ENCODE measurements around the gene LRRN1.
"Not testable (repeated sequence)": the region's sequence is repeated elsewhere in the genome, so short reads cannot be mapped to it uniquely, and the experiment has no call there.

The LRRN1 gene

GRCh38 chr3:3813013-3813412 lies 13.8 kb downstream of the LRRN1 start:
- DNase-seq: no peak

DNA sequence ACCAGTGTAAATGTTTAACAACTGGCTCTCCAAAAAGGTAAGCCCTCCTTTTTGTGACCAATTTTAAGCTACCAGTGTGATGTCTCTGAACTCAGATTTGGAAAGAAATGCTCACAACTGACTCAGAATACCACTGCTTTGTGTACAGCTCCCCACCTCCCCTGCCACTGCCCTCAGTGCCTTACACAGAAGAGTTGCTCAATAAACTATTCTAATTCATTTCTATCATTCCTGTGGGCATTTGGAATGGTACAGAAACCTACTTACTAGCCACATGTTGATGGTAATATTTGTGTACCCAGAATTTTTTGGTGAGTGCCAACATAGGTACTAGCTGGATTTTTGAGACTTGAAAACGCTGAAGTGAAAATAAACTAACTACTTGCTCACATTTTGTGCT lies 16.0 kb downstream of the LRRN1 start:
- DNase-seq: no peak

GRCh38 chr3:3816034-3816433 lies 16.8 kb downstream of the LRRN1 start:
- DNase-seq: no peak

DNA sequence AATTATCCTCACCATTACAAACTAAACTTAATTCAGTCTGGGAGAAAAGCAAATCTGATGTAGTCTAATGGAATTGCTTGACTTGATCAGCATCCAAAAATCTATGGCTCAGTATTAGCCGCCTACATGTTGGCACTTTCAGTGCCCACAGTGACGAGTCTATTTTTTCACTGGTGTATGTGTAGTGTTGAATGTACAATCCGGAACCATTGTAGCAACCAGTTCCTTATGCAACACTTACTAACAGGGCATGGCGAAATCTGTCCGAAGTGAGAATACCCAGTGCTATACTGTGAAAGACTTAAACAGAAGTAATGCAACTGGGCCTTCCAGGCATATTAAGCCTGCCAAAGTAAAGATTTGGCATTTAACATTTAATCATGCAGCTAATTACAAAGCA lies 18.6 kb downstream of the LRRN1 start:
- DNase-seq: no peak

- DNase-seq: no peak
These were observed 22.5 kb downstream of the LRRN1 start for GRCh38 chr3:3821777-3822176.

DNA sequence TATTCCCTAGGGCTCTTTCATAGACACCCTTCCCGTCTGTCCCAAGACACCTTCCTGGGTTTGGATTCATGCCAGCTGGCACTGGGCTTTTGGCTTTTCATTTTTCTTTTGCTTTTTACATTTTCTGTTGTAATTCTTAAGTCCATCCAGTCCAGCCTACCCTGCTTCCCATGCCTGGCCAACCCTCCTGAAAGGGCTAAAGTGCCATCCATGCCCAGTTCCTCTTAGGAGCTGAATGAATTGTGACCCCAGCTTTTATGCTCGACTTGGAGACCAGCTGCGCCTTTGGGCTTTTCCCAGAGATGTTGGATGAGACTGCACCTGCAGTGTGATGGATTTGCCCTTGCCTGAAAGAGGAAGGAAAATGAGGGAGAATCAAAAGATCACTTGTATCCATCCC lies 25.8 kb downstream of the LRRN1 start:
- no peak for DNase-seq

GRCh38 chr3:3826521-3826920 lies 27.3 kb downstream of the LRRN1 start:
- DNase-seq: no peak

- DNase-seq: no peak
These were observed 27.9 kb downstream of the LRRN1 start for GRCh38 chr3:3827111-3827510.

GRCh38 chr3:3828417-3828816 lies 29.2 kb downstream of the LRRN1 start:
- not testable (repeated sequence) for DNase-seq

DNA sequence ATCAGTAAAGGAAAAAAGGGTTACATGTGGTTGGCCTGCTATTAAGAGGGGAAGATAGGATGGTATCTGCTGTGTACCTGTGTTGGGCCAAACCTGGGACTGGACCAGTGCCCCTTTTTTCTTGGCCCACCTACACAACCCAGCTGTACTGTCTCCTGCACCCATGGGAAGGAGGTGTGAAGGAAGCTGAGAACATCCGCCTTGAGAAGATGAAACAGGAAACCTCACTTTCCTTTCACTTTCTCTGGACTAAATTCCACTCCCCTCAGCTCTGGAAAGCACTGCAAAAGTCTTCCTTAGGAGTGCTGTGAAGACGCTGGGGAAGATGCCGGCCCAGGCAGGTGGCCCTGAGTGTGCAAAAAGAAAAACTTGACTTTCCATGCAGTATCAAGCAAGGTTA lies 37.6 kb downstream of the LRRN1 start:
- DNase-seq: no peak

DNA sequence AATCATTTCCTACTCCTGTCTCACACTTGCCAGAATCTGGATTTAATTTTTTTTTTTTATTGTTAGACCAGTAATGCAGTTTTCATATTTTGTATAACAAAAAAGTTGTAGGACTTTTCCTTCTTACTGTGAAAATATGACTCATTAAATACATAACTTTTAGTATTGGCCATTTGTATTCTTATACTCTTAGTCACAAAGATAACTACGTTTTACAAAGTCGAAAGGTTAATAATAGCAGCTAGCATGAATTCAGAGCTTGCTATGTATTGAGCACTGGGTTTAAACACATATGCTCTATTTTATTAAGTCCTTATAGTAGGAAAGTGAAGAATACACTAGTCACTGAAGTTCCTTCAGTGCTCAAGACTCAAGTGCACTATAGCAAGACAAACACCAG lies 43.1 kb downstream of the LRRN1 start:
- no peak for DNase-seq

- no peak for DNase-seq
These were observed 49.0 kb downstream of the LRRN1 start for GRCh38 chr3:3847994-3848922.

DNA sequence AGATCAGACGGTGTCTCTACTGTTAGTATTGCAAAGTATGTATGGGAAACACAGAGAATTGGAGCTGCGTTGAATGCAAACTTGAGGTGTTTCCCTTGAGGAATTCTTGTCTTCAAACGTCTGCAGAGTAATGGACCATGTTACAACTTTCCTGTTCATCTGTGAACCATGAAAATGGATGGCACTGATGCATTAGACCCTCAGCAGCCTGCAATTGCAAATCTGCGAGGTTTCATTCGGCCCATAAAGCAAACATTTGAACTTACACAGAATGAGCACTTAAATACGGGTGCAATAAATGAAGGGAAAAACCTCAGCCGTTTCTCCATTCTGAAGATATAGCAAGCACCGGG lies 49.7 kb downstream of the LRRN1 start:
- no peak for DNase-seq

DNA sequence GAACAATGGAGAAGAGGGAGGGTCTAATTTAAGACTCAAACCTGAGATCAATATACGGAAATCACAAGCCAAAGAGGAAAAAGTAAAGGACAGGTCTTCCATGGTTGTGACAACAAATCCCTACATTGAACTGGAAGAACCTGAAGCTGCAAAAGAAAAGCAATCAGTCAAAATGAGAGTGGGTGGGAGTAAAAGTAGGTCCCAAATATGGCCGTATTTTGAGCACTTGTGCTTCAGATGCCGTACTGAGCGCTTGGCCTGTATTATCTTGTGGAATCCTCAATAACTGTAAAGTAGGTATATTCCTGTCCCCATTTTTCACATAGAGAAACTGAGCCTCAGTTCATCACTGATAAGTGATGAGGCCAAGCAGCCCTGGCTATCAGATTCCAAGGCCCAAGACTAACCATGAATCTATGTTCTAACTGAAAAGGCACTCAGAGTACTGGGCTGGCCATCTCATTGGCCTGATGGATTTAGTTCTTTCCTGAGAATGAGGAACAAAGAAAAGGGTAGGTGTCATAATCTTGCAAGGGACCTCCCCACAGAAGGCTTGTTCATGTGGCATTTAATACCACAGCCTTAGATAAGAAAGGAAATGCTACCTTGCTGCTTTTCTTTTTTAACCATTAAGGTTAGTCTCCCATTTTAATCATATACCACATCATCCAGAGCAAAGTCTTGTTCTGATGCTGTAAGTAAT lies 52.5 kb downstream of the LRRN1 start:
- DNase-seq: no peak

DNA sequence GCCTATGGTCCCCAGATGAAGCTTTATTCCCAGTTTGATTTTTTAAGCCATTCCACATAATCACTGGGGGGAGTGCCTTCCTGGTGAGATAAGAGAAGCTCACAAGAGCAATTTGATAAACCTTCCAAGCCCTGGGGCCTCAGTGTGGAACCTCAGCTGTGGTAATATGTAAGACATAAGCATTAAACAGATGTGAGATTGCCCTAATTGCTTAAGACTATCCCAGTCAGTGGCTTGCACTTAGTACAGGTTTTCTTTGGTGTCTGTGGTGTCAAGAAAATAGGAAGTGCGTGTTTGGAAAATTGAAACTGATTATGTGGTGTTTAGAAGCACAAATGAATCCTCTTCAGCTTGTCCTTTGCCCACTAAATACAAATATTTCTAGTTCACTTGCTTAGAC lies 54.3 kb downstream of the LRRN1 start:
- no peak for DNase-seq

DNA sequence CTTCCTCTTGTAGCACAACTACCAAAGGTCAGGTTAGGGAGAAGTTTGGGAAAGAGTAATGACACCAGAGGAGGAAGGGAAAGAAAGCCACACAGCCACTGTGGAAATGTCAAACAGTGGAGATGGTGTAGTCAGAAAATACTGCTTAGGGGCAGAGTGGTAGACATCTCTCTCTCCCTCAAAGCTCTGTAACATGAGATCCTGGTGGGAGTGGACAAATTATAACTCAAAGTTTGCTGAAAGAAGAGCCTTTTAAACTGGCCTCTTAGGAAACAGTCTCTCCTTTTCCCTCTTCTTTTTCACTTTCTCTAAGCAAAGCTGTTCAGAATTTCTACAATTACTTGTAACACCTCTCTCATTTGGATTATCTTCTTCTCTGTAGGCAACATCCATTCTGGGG lies 55.8 kb downstream of the LRRN1 start:
- no peak for DNase-seq

GRCh38 chr3:3860235-3860634 lies 61.0 kb downstream of the LRRN1 start:
- DNase-seq: no peak

DNA sequence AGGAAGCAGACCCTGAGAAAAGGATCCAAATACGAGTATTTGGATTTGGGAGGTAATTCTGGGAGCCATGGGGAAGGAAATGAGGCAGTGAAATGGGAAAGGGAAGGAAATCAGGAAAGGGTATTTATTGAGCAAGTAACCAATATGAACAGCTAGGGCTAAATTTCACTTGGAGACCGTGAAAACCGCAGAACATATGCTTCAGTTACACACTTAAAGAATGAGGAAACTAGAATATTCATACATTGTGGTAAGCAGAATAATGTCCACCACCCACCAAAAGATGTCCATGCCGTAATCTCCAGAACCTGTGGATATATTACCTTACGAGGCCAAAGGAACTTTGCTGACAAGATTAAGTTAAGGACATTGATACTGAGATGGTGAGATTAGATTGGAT lies 63.3 kb downstream of the LRRN1 start:
- no peak for DNase-seq

DNA sequence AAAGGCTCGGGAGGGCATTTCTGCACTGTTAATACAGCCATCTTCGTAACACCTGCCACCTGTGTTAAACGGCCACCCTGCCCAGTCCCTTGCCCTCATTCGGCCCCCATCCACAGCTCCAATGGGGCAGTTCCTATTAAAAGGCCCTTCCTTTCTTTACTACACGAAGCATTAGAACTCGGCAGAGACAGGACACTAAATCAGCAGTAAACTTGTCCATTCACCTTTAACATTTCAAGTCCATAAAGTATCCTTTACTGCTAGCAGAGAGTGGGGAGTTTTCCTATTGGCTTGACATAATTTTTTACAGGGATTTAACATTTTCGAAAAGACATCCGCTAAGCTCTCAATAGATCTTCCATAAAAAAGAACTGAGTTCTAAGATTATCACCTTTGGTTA lies 76.3 kb downstream of the LRRN1 start:
- no peak for DNase-seq

GRCh38 chr3:3881050-3881449 lies 81.8 kb downstream of the LRRN1 start:
- no peak for DNase-seq

DNA sequence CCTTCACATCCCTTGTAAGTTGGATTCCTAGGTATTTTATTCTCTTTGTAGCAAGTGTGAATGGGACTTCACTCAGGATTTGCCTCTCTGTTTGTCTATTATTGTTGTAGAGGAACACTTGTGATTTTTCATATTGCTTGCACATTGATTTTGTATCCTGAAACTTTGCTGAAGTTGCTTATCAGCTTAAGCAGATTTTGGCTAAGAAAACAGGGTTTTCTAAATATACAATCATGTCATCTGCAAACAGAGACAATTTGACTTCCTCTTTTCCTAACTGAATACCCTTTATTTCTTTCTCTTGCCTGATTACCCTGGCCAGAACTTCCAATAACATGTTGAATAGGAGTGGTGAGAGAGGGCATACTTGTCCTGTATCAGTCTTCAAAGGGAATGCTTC lies 88.1 kb downstream of the LRRN1 start:
- DNase-seq: not testable (repeated sequence)

DNA sequence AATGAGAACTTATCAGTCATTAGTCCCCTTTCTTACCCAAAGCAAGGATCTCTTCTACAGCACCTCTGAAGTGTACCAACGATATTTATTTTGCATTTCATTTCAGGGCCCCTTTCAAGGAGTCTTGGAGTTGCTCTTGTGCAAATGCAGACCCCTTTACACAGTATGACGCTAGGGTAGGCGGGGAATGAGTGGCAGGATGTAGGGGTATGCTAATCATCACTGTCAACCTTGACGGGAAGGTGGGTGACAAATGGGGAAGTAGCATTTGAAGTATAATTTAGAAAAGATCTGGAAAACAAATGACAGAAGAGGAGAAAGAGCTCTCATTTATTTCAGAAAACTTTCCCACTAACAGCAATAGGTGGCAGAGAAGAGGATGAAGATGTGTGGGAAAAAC lies 94.4 kb downstream of the LRRN1 start:
- no peak for DNase-seq

Data from femur (tissue), 1 donor.